KOPT-K1 (cell line): ENCODE data around the gene STRIP1.

Experiments used
- H3K27ac ChIP-seq: fragments of 200-600 bp; sonication (generic); 2 replicates; pipeline ENCODE4 v1.5.1; 2016; ENCODE audit warnings: antibody characterized with exemption, mild to moderate bottlenecking, low read depth, low read length; ENCODE audit not compliant: poor library complexity, severe bottlenecking
- H3K36me3 ChIP-seq: fragments of 200-600 bp; sonication (generic); 2 replicates; pipeline ENCODE4 v1.5.1; 2017; ENCODE audit warnings: antibody characterized with exemption, mild to moderate bottlenecking, low read length, moderate library complexity; ENCODE audit not compliant: insufficient read depth
- H3K9me3 ChIP-seq: fragments of 200-600 bp; sonication (generic); 2 replicates; pipeline ENCODE4 v1.5.1; 2017; ENCODE audit warnings: antibody characterized with exemption, low read length, mild to moderate bottlenecking; ENCODE audit not compliant: insufficient read depth, poor library complexity, severe bottlenecking

Gene STRIP1

GRCh38 chr1:110102081-110102480 is 67.7 kb downstream of the STRIP1 start:
- H3K36me3 ChIP-seq: no peaks in the 10 kb centered on the region
- H3K9me3 ChIP-seq: no peaks in the 10 kb centered on the region
- no peak overlapping the region for H3K27ac ChIP-seq
